ENCODE measurements around the gene TTC28. TPM values are rescaled to one million over a fixed set of nuclear protein-coding genes. Genes with fewer than 3 reads are reported as not detected.
"Not testable (repeated sequence)": the region's sequence is repeated elsewhere in the genome, so short reads cannot be mapped to it uniquely, and the experiment has no call there.

The TTC28 gene
- total and polyA plus RNA-seq, 12 donors = 2.1 to 27.7 (median 20.4) TPM

- Histone ChIP-seq H3K4me1 (peaks cover 0 to 29% (median 6%) of the 10 kb centered on the region in 9 donors), H3K9me3 (peaks cover 0 to 19% (median 0%) of the 10 kb centered on the region in 11 donors), H3K27ac (no peak overlapping the region), H3K36me3 (no peaks in the 10 kb centered on the region), H3K4me3 (no peak overlapping the region), H3K27me3 (no peaks in the 10 kb centered on the region)
- TF ChIP-seq CTCF (IDR thresholded peaks at IDR 0.05) = no peak
- DNase-seq (no peak), ATAC-seq (no peak)
- intact Hi-C loops (cut with DNase I) = no loop called here
Measured at GRCh38 chr22:28171712-28172111, 507.9 kb downstream of the TTC28 start.

GRCh38 chr22:28171115-28171514 is 508.5 kb downstream of the TTC28 start:
- intact Hi-C loops (cut with DNase I) = no loop called here
- Histone ChIP-seq H3K9me3 (peaks cover 0 to 25% (median 0%) of the 10 kb centered on the region in 11 donors), H3K27ac (no peak overlapping the region), H3K36me3 (no peaks in the 10 kb centered on the region), H3K27me3 (no peaks in the 10 kb centered on the region), H3K4me1 (peaks cover 0 to 29% (median 6%) of the 10 kb centered on the region in 9 donors), H3K4me3 (no peak overlapping the region)
- WGBS, 2 donors = 42 to 51% methylated on average over 2 of the region's 2 CpGs
- TF ChIP-seq CTCF (IDR thresholded peaks at IDR 0.05) = no peak
- ATAC-seq = peak in 6 of 8 donors; percentile 58 to 81 (median 70)
- DNase-seq = no peak

GRCh38 chr22:28169314-28169713 is 510.3 kb downstream of the TTC28 start:
- H3K27ac ChIP-seq; H3K4me3 ChIP-seq; H3K27me3 ChIP-seq; intact Hi-C loops (cut with DNase I); H3K36me3 ChIP-seq; ATAC-seq; DNase-seq: not testable (repeated sequence)
- Histone ChIP-seq H3K9me3 (peaks cover 0 to 29% (median under 1%) of the 10 kb centered on the region in 11 donors), H3K4me1 (peaks cover 0 to 29% (median 6%) of the 10 kb centered on the region in 9 donors)
- 95 to 100% methylated on average over 2 of the region's 2 CpGs for WGBS, 2 donors

GRCh38 chr22:28155808-28156207 is 523.8 kb downstream of the TTC28 start:
- intact Hi-C loops (cut with DNase I) = no loop called here
- no peak for ATAC-seq

More at GRCh38 chr22:28155808-28156207, 523.8 kb downstream of the TTC28 start:
- peaks cover 0 to 24% (median 7%) of the 10 kb centered on the region in 11 donors for H3K9me3 ChIP-seq
- DNase-seq = no peak
- no peak overlapping the region for H3K4me3 ChIP-seq
- H3K4me1 ChIP-seq = no peaks in the 10 kb centered on the region
- no peaks in the 10 kb centered on the region for H3K27me3 ChIP-seq
- no peaks in the 10 kb centered on the region for H3K36me3 ChIP-seq
- no peak overlapping the region for H3K27ac ChIP-seq
- no peak for TF ChIP-seq CTCF (IDR thresholded peaks at IDR 0.05)
